OCI-LY1 (cell line): ENCODE data around the gene HS3ST3B1.

Source experiments
- H2AFZ ChIP-seq: fragments of 200-600 bp; sonication (generic), shearing (Covaris generic); 2 replicates; pipeline ENCODE4 v1.6.0; 2014; ENCODE audit warnings: antibody characterized with exemption, mild to moderate bottlenecking, low read length
- H3F3A ChIP-seq: fragments of 200-600 bp; sonication (generic), shearing (Covaris generic); 2 replicates; pipeline ENCODE4 v1.6.0; 2014; ENCODE audit warnings: mild to moderate bottlenecking, antibody characterized with exemption, low read length, moderate library complexity; ENCODE audit not compliant: insufficient read depth
- H3K27ac ChIP-seq: fragments of 200-600 bp; sonication (generic); 2 replicates; pipeline ENCODE4 v1.5.1; 2014; ENCODE audit warnings: low read length, mixed run types, mild to moderate bottlenecking, low read depth; ENCODE audit not compliant: poor library complexity, severe bottlenecking
- H3K27me3 ChIP-seq: fragments of 200-600 bp; sonication (generic); 2 replicates; pipeline ENCODE4 v1.6.0; 2014; ENCODE audit warnings: antibody characterized with exemption, mild to moderate bottlenecking, low read length, moderate library complexity; ENCODE audit not compliant: insufficient read depth
- H3K36me3 ChIP-seq: fragments of 200-600 bp; sonication (generic); 2 replicates; pipeline ENCODE4 v1.6.1; 2014; ENCODE audit warnings: mild to moderate bottlenecking, antibody characterized with exemption, low read length, moderate library complexity, mixed read lengths; ENCODE audit not compliant: insufficient read depth
- H3K4me1 ChIP-seq: fragments of 200-600 bp; sonication (generic); 2 replicates; pipeline ENCODE4 v1.5.1; 2014; ENCODE audit warnings: mild to moderate bottlenecking, low read length, moderate library complexity; ENCODE audit not compliant: insufficient read depth, severe bottlenecking
- H3K4me2 ChIP-seq: fragments of 200-600 bp; sonication (generic), shearing (Covaris generic); 2 replicates; pipeline ENCODE4 v1.6.1; 2014; ENCODE audit warnings: low read length
- H3K4me3 ChIP-seq: fragments of 200-600 bp; sonication (generic); 2 replicates; pipeline ENCODE4 v1.5.1; 2014; ENCODE audit warnings: low read length, low read depth, mild to moderate bottlenecking, mixed read lengths; ENCODE audit not compliant: poor library complexity, severe bottlenecking
- H3K79me2 ChIP-seq: fragments of 200-600 bp; shearing (Covaris generic); 2 replicates; pipeline ENCODE4 v1.6.1; 2016; ENCODE audit warnings: mixed run types, low read length, mixed read lengths; ENCODE audit not compliant: insufficient read depth
- H3K9ac ChIP-seq: fragments of 200-600 bp; sonication (generic), shearing (Covaris generic); 2 replicates; pipeline ENCODE4 v1.6.1; 2014; ENCODE audit warnings: mild to moderate bottlenecking, low read length, mixed read lengths
- H3K9me2 ChIP-seq: fragments of 200-600 bp; sonication (generic), shearing (Covaris generic); 2 replicates; pipeline ENCODE4 v1.6.1; 2014; ENCODE audit warnings: low read depth, mild to moderate bottlenecking, low read length, mixed read lengths
- H3K9me3 ChIP-seq: fragments of 200-600 bp; shearing (Covaris generic); 2 replicates; pipeline ENCODE4 v1.6.1; 2014; ENCODE audit warnings: low read length, mixed read lengths
- H4K20me1 ChIP-seq: fragments of 200-600 bp; sonication (generic), shearing (Covaris generic); 2 replicates; pipeline ENCODE4 v1.6.0; 2016; ENCODE audit warnings: mild to moderate bottlenecking, low read length; ENCODE audit not compliant: insufficient read depth
- EZH2 ChIP-seq: fragments of 200-600 bp; sonication (generic), shearing (Covaris generic); IDR thresholded peaks from 2 replicates; pipeline ENCODE4 v1.8.0; 2017; ENCODE audit warnings: borderline replicate concordance, mixed run types, mild to moderate bottlenecking, antibody characterized with exemption, low read length, moderate library complexity, mixed read lengths
- TF ChIP-seq, protein P1 (sequence below): fragments of 200-600 bp; sonication (generic), shearing (Covaris generic); IDR thresholded peaks from 2 replicates; pipeline ENCODE4 v1.5.1; 2017; ENCODE audit warnings: mild to moderate bottlenecking, antibody characterized with exemption, low read length, moderate library complexity, mixed read lengths

HS3ST3B1 gene

GRCh38 chr17:14331982-14332298, 31.1 kb downstream of the HS3ST3B1 start:
- TF ChIP-seq, protein P1, sequence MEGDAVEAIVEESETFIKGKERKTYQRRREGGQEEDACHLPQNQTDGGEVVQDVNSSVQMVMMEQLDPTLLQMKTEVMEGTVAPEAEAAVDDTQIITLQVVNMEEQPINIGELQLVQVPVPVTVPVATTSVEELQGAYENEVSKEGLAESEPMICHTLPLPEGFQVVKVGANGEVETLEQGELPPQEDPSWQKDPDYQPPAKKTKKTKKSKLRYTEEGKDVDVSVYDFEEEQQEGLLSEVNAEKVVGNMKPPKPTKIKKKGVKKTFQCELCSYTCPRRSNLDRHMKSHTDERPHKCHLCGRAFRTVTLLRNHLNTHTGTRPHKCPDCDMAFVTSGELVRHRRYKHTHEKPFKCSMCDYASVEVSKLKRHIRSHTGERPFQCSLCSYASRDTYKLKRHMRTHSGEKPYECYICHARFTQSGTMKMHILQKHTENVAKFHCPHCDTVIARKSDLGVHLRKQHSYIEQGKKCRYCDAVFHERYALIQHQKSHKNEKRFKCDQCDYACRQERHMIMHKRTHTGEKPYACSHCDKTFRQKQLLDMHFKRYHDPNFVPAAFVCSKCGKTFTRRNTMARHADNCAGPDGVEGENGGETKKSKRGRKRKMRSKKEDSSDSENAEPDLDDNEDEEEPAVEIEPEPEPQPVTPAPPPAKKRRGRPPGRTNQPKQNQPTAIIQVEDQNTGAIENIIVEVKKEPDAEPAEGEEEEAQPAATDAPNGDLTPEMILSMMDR = no peak
- TF ChIP-seq EZH2 = no peak
- Histone ChIP-seq H4K20me1 (no peaks in the 10 kb centered on the region), H3K9ac (no peak overlapping the region), H3K4me1 (no peaks in the 10 kb centered on the region), H3K79me2 (no peaks in the 10 kb centered on the region), H3K9me3 (no peaks in the 10 kb centered on the region), H3K27me3 (no peaks in the 10 kb centered on the region), H3K27ac (no peak overlapping the region), H3K4me3 (no peak overlapping the region), H3K9me2 (no peaks in the 10 kb centered on the region), H2AFZ (no peak overlapping the region), H3K4me2 (no peak overlapping the region), H3K36me3 (no peaks in the 10 kb centered on the region), H3F3A (no peaks in the 10 kb centered on the region)

DNA sequence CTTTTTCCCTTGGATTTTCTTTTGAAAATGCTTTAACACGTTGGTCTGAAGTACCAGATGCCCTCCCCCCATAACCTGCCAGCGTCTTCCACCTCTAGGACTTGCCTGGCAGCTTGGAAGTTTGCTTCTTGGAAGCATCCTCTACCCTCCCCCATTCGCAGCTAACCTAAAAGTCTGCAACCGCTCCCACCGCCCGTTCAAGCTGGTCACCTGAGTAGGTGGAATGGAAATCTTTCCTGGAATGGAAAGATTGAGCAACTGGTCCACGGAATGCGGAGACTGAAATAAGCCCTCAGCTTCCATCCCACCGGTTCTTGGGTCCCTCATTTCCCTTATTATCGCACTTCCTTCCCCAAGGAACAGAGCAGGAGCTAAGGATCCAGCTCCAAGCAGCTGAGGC, 31.4 kb downstream of the HS3ST3B1 start:
- H4K20me1 ChIP-seq = no peaks in the 10 kb centered on the region
- H3K9me2 ChIP-seq = no peaks in the 10 kb centered on the region
- no peak overlapping the region for H3K27ac ChIP-seq
- no peaks in the 10 kb centered on the region for H3K4me1 ChIP-seq
- no peak overlapping the region for H2AFZ ChIP-seq
- H3F3A ChIP-seq = no peaks in the 10 kb centered on the region
- H3K9ac ChIP-seq = no peak overlapping the region
- no peaks in the 10 kb centered on the region for H3K9me3 ChIP-seq
- no peak for TF ChIP-seq EZH2
- TF ChIP-seq, protein P1 = no peak
- H3K4me3 ChIP-seq = no peak overlapping the region
- H3K4me2 ChIP-seq = no peak overlapping the region
- H3K27me3 ChIP-seq = no peaks in the 10 kb centered on the region
- no peaks in the 10 kb centered on the region for H3K79me2 ChIP-seq
- no peaks in the 10 kb centered on the region for H3K36me3 ChIP-seq

DNA sequence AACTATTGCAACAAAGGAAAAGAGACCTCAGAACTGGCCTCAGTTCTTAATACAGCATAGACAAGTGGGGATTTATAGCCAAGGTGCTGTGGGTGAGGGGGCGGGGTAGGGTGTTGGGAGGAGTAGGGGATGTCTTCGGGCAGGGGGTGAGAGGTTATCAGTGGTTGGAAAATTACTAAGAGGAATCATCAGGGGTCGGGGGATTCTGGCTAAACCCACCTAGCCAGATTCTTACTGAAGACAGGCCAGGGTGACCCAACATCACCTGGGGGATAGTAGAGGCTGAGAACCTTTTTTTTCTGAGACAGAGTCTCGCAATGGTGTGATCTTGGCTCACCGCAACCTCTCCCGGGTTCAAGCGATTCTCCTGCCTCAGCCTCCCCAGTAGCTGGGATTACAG, 32.6 kb downstream of the HS3ST3B1 start:
- Histone ChIP-seq H3K79me2 (no peaks in the 10 kb centered on the region), H3K27me3 (no peaks in the 10 kb centered on the region)

More for the DNA sequence above, 32.6 kb downstream of the HS3ST3B1 start:
- H2AFZ ChIP-seq = no peak overlapping the region
- no peaks in the 10 kb centered on the region for H4K20me1 ChIP-seq
- no peak overlapping the region for H3K9ac ChIP-seq
- no peak overlapping the region for H3K4me3 ChIP-seq
- H3K27ac ChIP-seq = no peak overlapping the region
- TF ChIP-seq, protein P1 = no peak
- no peak for TF ChIP-seq EZH2
- H3F3A ChIP-seq = no peaks in the 10 kb centered on the region
- H3K4me2 ChIP-seq = no peak overlapping the region
- no peaks in the 10 kb centered on the region for H3K9me2 ChIP-seq
- H3K4me1 ChIP-seq = no peaks in the 10 kb centered on the region
- no peaks in the 10 kb centered on the region for H3K9me3 ChIP-seq
- no peaks in the 10 kb centered on the region for H3K36me3 ChIP-seq
